HepG2 (cell line): ENCODE data around the gene MFAP1. TPM values are rescaled to one million over a fixed set of nuclear protein-coding genes. Genes with fewer than 3 reads are reported as not detected.

Experiments used
- ATF1 ChIP-seq: IDR thresholded peaks from 2 replicates; pipeline ENCODE4 v1.6.1; 2016; ENCODE audit warnings: mild to moderate bottlenecking, control low read depth
- GLI4 ChIP-seq: sonication (generic); formaldehyde crosslinking; IDR thresholded peaks from 2 replicates; pipeline ENCODE4 v1.5.1; 2020; ENCODE audit warnings: missing genetic modification reagents, mild to moderate bottlenecking, moderate library complexity, borderline replicate concordance
- IKZF4 ChIP-seq: sonication (generic); formaldehyde crosslinking; IDR thresholded peaks from 2 replicates; pipeline ENCODE4 v1.5.1; 2020; ENCODE audit warnings: borderline replicate concordance, mild to moderate bottlenecking, low read depth, missing genetic modification reagents; ENCODE audit errors: not compliant biosample characterization
- NCOA1 ChIP-seq: sonication (generic); formaldehyde crosslinking; IDR thresholded peaks from 2 replicates; pipeline ENCODE4 v1.9.0; 2021; ENCODE audit warnings: missing genetic modification reagents
- NONO ChIP-seq, 2 experiments: fragments of 450-650 bp in 1 of 2; sonication (generic) in 1 of 2; formaldehyde crosslinking in 1 of 2; IDR thresholded peaks in 1 of 2; conservative IDR thresholded peaks in 1 of 2; 2 replicates each; pipeline versions ENCODE4 v1.6.1 to v1.8.0; 2017 to 2022; ENCODE audit warnings: mild to moderate bottlenecking in 1 of 2, missing genetic modification reagents in 1 of 2, moderate library complexity in 1 of 2
- POGZ ChIP-seq: sonication (generic); formaldehyde crosslinking; IDR thresholded peaks from 2 replicates; pipeline ENCODE4 v1.4.0; 2020; ENCODE audit warnings: mild to moderate bottlenecking, missing genetic modification reagents
- XRCC5 ChIP-seq: fragments of 200-400 bp; formaldehyde crosslinking; optimal IDR thresholded peaks from 2 replicates; pipeline ENCODE3; 2017; ENCODE audit warnings: mild to moderate bottlenecking, low read length
- ZBTB1 ChIP-seq: sonication (generic); formaldehyde crosslinking; IDR thresholded peaks from 2 replicates; pipeline ENCODE4 v1.4.0; 2020; ENCODE audit warnings: missing genetic modification reagents, borderline replicate concordance
- ZNF562 ChIP-seq: sonication (generic); formaldehyde crosslinking; IDR thresholded peaks from 2 replicates; pipeline ENCODE4 v1.8.0; 2022; ENCODE audit warnings: missing genetic modification reagents, borderline replicate concordance
- ZNF644 ChIP-seq: IDR thresholded peaks from 2 replicates; pipeline ENCODE4 v1.6.1; 2016; ENCODE audit warnings: low read depth
- ZNF788 ChIP-seq: sonication (generic); formaldehyde crosslinking; IDR thresholded peaks from 2 replicates; pipeline ENCODE4 v1.5.0; 2020; ENCODE audit warnings: mild to moderate bottlenecking, missing genetic modification reagents, borderline replicate concordance
- ZNF879 ChIP-seq: sonication (generic); formaldehyde crosslinking; IDR thresholded peaks from 2 replicates; pipeline ENCODE4 v1.8.1; 2023; ENCODE audit warnings: missing genetic modification reagents
- polyA plus RNA-seq, 8 experiments: library from polyadenylated mRNA; depleted of rRNA in 3 of 8; stranded (reverse) in 7 of 8; unstranded in 1 of 8; fragments of >200 nt; fragmentation: Illumina TruSeq in 4 of 8; extraction: Trizol in 4 of 8; gene quantifications; 2 replicates each; pipeline versions ENCODE4 v1.2.1 to v1.2.3, GENCODE V29; 2011 to 2016; ENCODE audit warnings: low read depth in 4 of 8, missing spikeins in 1 of 8, mixed read lengths in 1 of 8; ENCODE audit not compliant: insufficient read depth in 1 of 8
- total RNA-seq, 5 experiments: library from RNA; depleted of rRNA; stranded (reverse); fragments of >200 nt; fragmentation: Illumina TruSeq; extraction: Trizol; gene quantifications; 2 replicates each; pipeline ENCODE4 v1.2.3, GENCODE V29; 2016; ENCODE audit warnings: low read depth in 1 of 5
- TF ChIP-seq, protein P1 (sequence below): sonication (generic); formaldehyde crosslinking; IDR thresholded peaks from 2 replicates; pipeline ENCODE4 v1.5.0; 2020; ENCODE audit warnings: missing genetic modification reagents
- TF ChIP-seq, protein P2 (sequence below): sonication (generic); formaldehyde crosslinking; IDR thresholded peaks from 2 replicates; pipeline ENCODE4 v1.5.0; 2020; ENCODE audit warnings: missing genetic modification reagents
- TF ChIP-seq, protein P3 (sequence below): sonication (generic); formaldehyde crosslinking; IDR thresholded peaks from 2 replicates; pipeline ENCODE4 v1.5.1; 2020; ENCODE audit warnings: missing genetic modification reagents, mild to moderate bottlenecking, borderline replicate concordance
- TF ChIP-seq, protein P4 (sequence below): sonication (generic); formaldehyde crosslinking; IDR thresholded peaks from 2 replicates; pipeline ENCODE4 v1.5.1; 2020; ENCODE audit warnings: mild to moderate bottlenecking, missing genetic modification reagents
- TF ChIP-seq, protein P5 (sequence below): sonication (generic); formaldehyde crosslinking; IDR thresholded peaks from 2 replicates; pipeline ENCODE4 v1.4.0; 2020; ENCODE audit warnings: missing genetic modification reagents, borderline replicate concordance

Gene MFAP1
- total and polyA plus RNA-seq, 2 of the 13 experiments (the other 11 are each of a cell fraction or from before 2014, with no cell fraction given) = 11.8 to 39.5 TPM

DNA sequence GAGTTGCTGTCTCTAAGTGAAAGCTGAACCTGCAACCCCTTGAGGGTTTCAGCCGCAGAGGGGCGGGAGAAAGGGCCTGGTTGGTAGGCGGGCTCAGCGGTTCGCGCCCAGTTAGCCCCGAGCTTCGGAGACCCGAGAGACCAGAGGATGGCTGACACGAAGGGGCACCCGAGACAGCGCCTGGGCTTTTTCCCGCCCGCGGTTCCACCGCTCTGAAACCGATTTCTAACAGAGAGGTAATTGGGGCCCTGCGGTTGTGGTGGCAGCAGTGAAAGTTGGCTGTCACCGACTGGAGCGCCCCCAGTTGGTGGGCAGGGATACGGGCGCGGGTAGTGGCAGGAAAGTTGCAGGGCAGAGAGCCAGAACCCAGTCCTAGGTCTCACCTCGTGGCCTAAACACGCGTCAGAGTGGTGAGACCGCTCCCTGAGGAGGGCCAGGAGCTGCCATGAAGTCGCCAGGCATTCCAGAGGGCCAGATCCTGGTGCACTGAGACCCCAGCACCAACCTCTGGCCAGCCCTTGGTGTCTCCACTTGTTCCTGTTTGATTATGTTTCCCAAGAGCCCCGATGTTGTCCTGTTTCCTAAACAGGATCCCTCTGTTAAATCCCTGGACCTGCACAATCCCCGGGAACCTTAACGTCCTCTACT is 47.1 kb downstream of the MFAP1 start (continued):
- TF ChIP-seq NONO (IDR thresholded peaks at IDR 0.05) = no peak
- TF ChIP-seq NONO (CRISPR knock-in tag; conservative IDR thresholded peaks at IDR 0.05) = peak; percentile 28; the same call in 1 of the 2 replicates
- TF ChIP-seq ATF1 (CRISPR knock-in tag) = no peak
- TF ChIP-seq, protein P1, sequence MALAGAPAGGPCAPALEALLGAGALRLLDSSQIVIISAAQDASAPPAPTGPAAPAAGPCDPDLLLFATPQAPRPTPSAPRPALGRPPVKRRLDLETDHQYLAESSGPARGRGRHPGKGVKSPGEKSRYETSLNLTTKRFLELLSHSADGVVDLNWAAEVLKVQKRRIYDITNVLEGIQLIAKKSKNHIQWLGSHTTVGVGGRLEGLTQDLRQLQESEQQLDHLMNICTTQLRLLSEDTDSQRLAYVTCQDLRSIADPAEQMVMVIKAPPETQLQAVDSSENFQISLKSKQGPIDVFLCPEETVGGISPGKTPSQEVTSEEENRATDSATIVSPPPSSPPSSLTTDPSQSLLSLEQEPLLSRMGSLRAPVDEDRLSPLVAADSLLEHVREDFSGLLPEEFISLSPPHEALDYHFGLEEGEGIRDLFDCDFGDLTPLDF (CRISPR knock-in tag) = peak; percentile 66; the same call in 1 of the 2 replicates
- TF ChIP-seq IKZF4 = peak; percentile 70
- TF ChIP-seq XRCC5 = peak; percentile 81
- TF ChIP-seq POGZ (CRISPR knock-in tag) = no peak
- peak; percentile 81; the same call in 1 of the 2 replicates for TF ChIP-seq ZNF879 (CRISPR knock-in tag)
- TF ChIP-seq, protein P2, sequence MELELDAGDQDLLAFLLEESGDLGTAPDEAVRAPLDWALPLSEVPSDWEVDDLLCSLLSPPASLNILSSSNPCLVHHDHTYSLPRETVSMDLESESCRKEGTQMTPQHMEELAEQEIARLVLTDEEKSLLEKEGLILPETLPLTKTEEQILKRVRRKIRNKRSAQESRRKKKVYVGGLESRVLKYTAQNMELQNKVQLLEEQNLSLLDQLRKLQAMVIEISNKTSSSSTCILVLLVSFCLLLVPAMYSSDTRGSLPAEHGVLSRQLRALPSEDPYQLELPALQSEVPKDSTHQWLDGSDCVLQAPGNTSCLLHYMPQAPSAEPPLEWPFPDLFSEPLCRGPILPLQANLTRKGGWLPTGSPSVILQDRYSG = no peak
- TF ChIP-seq ZBTB1 (CRISPR knock-in tag) = no peak
- peak; percentile 56; the same call in 1 of the 2 replicates for TF ChIP-seq ZNF788 (CRISPR knock-in tag)
- no peak for TF ChIP-seq NCOA1 (CRISPR knock-in tag)
- TF ChIP-seq, protein P3, sequence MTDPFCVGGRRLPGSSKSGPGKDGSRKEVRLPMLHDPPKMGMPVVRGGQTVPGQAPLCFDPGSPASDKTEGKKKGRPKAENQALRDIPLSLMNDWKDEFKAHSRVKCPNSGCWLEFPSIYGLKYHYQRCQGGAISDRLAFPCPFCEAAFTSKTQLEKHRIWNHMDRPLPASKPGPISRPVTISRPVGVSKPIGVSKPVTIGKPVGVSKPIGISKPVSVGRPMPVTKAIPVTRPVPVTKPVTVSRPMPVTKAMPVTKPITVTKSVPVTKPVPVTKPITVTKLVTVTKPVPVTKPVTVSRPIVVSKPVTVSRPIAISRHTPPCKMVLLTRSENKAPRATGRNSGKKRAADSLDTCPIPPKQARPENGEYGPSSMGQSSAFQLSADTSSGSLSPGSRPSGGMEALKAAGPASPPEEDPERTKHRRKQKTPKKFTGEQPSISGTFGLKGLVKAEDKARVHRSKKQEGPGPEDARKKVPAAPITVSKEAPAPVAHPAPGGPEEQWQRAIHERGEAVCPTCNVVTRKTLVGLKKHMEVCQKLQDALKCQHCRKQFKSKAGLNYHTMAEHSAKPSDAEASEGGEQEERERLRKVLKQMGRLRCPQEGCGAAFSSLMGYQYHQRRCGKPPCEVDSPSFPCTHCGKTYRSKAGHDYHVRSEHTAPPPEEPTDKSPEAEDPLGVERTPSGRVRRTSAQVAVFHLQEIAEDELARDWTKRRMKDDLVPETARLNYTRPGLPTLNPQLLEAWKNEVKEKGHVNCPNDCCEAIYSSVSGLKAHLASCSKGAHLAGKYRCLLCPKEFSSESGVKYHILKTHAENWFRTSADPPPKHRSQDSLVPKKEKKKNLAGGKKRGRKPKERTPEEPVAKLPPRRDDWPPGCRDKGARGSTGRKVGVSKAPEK (CRISPR knock-in tag) = no peak
- TF ChIP-seq ZNF644 (CRISPR knock-in tag) = no peak
- TF ChIP-seq, protein P4, sequence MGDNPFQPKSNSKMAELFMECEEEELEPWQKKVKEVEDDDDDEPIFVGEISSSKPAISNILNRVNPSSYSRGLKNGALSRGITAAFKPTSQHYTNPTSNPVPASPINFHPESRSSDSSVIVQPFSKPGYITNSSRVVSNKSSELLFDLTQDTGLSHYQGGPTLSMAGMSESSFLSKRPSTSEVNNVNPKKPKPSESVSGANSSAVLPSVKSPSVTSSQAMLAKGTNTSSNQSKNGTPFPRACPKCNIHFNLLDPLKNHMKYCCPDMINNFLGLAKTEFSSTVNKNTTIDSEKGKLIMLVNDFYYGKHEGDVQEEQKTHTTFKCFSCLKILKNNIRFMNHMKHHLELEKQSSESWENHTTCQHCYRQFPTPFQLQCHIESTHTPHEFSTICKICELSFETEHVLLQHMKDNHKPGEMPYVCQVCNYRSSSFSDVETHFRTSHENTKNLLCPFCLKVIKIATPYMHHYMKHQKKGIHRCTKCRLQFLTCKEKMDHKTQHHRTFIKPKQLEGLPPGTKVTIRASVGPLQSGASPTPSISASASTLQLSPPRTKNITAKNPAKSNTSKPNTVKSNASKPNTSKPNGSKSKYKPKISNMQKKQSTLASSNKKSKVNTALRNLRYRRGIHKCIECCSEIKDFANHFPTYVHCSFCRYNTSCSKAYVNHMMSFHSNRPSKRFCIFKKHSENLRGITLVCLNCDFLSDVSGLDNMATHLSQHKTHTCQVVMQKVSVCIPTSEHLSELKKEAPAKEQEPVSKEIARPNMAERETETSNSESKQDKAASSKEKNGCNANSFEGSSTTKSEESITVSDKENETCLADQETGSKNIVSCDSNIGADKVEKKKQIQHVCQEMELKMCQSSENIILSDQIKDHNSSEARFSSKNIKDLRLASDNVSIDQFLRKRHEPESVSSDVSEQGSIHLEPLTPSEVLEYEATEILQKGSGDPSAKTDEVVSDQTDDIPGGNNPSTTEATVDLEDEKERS = peak; percentile 41; the same call in 1 of the 2 replicates
- TF ChIP-seq ZNF562 (CRISPR knock-in tag) = no peak
- TF ChIP-seq, protein P5, sequence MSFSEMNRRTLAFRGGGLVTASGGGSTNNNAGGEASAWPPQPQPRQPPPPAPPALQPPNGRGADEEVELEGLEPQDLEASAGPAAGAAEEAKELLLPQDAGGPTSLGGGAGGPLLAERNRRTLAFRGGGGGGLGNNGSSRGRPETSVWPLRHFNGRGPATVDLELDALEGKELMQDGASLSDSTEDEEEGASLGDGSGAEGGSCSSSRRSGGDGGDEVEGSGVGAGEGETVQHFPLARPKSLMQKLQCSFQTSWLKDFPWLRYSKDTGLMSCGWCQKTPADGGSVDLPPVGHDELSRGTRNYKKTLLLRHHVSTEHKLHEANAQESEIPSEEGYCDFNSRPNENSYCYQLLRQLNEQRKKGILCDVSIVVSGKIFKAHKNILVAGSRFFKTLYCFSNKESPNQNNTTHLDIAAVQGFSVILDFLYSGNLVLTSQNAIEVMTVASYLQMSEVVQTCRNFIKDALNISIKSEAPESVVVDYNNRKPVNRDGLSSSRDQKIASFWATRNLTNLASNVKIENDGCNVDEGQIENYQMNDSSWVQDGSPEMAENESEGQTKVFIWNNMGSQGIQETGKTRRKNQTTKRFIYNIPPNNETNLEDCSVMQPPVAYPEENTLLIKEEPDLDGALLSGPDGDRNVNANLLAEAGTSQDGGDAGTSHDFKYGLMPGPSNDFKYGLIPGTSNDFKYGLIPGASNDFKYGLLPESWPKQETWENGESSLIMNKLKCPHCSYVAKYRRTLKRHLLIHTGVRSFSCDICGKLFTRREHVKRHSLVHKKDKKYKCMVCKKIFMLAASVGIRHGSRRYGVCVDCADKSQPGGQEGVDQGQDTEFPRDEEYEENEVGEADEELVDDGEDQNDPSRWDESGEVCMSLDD (CRISPR knock-in tag) = no peak; the same call in 1 of the 2 replicates
- peak; percentile 56; the same call in 1 of the 2 replicates for TF ChIP-seq GLI4 (CRISPR knock-in tag)
